Neural progenitor cell (in vitro differentiated cells): ENCODE measurements around the gene GPX3.

Experiments
- CTCF ChIP-seq: fragments of 200-600 bp; sonication (generic); IDR thresholded peaks from 2 replicates; pipeline ENCODE4 v1.5.1; 2017; ENCODE audit warnings: antibody characterized with exemption, mild to moderate bottlenecking
- EZH2 ChIP-seq: fragments of 200-600 bp; sonication (generic); IDR thresholded peaks from 2 replicates; pipeline ENCODE4 v1.6.1; 2017; ENCODE audit warnings: antibody characterized with exemption, mild to moderate bottlenecking, moderate library complexity

- TF ChIP-seq CTCF (no peak), EZH2 (no peak)
Observed at GRCh38 chr5:151005187-151005949, 15.0 kb upstream of the GPX3 start.
